GM19035 (cell line): Measurements from ENCODE around the gene MYO5A.
"Not testable (repeated sequence)": the region's sequence is repeated elsewhere in the genome, so short reads cannot be mapped to it uniquely, and the experiment has no call there.

Experiments used
- ATAC-seq: cut with Tn5 transposase; IDR thresholded peaks from one replicate; pipeline ENCODE4 v1.9.1; 2021; ENCODE audit not compliant: unreplicated experiment

MYO5A gene

DNA sequence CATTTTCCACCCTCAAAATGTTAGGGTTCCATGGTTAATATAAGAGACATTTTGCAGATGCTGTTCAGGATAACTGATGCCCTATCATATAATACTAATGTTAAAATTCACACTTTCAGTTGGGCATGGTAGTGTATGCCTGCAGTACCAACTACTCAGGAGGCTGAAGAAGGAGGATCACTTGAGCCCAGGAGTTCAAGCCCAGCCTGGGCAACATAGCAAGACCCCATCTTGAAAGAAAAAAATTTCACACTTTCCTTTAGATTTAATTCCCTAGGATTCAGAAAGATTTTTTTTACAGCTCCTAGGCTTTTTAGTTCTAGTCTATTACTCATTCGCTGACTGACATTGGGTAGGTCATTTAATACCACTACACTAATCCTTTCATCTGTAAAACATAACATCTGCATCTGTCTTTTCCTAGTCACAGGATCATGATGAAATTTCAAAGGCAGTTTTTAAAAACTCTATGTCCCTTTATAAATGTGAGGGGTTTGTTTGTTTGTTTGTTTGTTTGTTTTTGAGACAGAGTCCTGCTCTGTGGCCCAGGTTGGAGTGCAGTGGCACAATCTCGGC, 103.7 kb downstream of the MYO5A start:
- ATAC-seq = no peak

DNA sequence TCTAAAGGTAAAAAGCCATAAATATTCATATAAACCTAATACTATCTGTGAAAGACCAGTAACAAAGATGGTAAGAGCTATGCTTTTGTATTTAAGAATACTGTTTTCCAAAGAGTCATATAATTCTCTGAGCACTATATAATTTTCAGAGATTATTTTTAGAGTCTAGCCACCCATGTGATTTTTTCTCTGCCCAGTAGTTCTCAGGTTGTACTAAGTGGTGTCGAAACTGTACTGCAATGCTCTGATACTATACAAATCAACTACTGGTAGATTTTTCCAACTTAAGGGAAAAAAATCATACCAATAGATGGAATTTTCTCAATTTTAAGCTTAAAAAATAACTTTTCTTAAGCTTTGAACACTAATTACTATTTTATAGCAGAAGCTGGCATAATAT, 104.8 kb downstream of the MYO5A start:
- no peak for ATAC-seq

DNA sequence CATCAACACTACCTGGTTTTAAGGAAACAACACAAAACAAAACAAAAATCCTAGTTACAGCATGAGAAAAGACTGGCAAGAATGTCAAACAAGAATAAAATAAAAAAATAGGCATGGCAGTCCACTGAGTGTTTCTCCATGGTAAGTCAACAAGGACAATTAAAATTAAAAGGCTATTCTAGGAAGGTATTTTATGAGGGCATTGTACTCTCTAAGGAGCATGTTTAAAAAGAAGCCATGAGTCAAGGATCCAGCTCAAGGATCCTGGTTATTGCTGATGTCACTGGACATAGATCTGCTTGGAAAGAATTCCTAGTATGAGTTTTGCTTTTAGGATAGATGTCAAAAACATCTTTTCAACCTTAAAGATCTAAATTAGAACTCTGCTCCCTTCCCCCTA, 106.7 kb downstream of the MYO5A start:
- no peak for ATAC-seq

DNA sequence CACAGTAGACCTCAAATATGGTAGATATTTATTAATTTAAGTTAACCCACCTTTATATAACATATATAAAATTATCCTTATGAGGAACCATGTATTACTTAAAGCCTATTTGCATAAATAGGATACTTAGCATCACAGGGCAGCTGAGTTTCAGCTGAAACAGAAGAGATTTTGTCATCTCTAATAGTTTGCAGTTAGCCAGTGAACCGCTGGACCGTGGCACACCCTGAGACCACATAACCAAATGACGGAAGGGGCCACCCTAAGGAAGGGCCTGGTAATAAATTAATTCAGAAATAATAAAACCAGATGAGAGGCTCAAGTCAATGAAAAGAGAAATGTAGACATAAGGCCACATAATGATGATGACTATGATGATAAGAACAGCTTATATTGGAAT, 107.7 kb downstream of the MYO5A start:
- ATAC-seq = no peak

GRCh38 chr15:52419494-52419893, 109.2 kb downstream of the MYO5A start:
- no peak for ATAC-seq

DNA sequence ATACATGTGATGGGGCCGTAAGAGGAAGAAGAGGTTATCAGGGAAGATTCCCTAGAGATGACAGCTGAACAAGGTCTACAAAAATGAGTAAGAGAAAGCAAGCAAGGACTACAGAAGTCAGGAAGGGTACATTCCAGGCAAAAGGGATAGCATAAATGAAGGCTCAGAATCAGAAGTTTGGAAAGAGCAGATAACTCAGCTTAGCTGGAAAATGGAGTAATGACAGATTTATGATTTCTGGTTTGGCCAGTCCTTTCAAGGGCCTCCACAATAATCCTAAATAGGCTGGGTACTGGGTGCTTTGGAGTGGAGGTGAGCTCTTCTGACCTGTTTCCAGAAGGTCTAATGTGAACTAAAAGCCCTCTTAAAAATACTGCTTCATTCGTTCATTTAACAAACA, 110.7 kb downstream of the MYO5A start:
- ATAC-seq = no peak

GRCh38 chr15:52417521-52417920, 111.2 kb downstream of the MYO5A start:
- no peak for ATAC-seq

DNA sequence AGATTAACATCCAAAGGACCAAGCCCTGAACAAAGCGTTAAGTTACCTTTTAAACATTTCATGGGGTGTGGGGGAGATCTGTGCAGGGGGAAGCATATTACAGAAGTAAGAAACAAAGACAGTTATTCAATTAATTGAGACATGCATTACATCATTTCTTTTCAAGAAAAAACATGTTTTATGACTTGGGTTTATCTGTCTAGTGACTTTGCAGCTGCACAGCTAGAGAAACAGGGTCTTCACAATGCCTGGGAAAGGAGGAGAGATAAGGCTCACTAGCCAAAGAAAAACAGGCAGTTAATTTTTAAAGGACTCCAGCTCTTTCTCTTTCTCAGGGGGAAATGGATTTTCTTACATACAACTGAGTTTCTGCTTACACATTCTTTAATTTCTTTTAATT, 112.1 kb downstream of the MYO5A start:
- not testable (repeated sequence) for ATAC-seq

DNA sequence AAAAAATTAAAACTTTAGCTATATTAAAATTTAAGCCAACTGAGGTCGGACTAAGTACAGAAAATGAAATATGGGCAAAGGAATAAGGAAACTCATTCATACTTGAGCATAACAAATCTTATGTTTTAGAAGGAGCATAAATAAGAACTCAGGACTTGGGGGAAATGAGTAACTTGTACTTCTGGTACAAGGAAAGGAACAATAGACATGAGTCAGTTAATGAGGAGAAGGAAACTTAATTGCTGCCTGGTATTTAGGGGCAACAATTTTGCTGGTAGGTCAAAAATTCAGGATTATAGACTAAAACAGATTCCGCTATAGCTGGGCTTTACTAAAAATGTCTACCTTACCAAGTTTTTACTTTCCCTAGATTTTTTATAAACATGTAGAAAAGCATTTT, 113.1 kb downstream of the MYO5A start:
- ATAC-seq = no peak

DNA sequence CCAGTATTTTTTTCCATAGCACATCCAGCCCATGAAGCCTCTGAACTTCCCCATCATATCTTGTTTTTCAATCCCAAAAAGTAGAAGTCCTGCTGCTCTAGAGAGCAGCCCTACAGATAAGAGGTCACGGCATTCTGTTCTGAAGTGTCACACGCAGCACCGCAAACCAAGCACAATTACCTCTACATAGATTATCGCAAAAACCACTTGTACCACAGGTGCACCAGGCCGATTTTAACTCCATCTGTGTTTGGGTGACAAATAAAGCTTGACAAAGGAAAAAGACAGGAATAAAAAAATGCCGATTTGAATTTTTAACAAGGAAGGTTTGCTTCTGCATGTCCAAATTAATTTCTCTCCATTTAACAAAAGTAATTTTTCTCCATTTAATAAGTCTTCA, 113.7 kb downstream of the MYO5A start:
- no peak for ATAC-seq

- ATAC-seq = no peak
Measured at GRCh38 chr15:52408823-52409222, 119.9 kb downstream of the MYO5A start.

GRCh38 chr15:52407374-52407773, 121.3 kb downstream of the MYO5A start:
- ATAC-seq = no peak

- no peak for ATAC-seq
Measured at GRCh38 chr15:52406601-52407000, 122.1 kb downstream of the MYO5A start.

DNA sequence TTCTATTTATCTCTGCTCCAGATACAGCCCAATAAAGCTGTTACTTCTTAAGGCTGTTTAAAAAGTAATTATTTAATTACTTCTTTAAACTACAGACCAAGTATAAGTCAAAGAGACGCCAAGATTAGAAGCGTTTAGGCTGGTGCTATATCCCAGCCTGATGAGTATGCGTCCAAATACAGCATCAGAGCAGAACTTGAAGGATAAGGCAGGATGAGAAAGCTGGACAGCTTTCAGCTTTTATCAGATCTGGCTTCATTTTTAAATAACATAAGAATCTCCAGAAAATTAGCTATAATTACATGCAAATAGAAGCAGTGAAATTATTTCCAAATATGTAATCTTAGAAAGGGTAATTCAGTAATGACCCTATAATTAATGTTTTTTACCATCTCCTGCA, 122.8 kb downstream of the MYO5A start:
- no peak for ATAC-seq

DNA sequence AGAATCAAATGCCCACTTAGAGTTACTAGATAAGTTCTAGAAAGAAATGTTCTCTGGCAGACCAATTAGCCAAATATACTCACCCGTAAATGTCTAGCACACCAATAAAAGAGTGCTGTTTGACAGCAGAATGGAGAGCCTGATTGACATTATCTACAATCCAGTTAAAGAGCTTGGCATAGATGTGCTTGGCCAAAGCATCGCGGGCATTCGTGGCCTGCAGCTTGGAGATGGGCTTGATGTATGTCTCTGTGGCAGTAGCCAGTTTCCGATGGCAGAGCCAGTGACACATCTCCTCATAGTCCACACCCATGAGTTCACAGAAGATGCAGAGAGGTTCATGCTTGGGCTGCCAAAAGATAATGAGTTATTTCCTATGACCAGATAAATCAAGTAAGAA, 131.6 kb downstream of the MYO5A start:
- ATAC-seq = no peak

- ATAC-seq = no peak
Measured at GRCh38 chr15:52394118-52394517, 134.6 kb downstream of the MYO5A start.

GRCh38 chr15:52392008-52392687, 136.5 kb downstream of the MYO5A start:
- ATAC-seq = no peak

DNA sequence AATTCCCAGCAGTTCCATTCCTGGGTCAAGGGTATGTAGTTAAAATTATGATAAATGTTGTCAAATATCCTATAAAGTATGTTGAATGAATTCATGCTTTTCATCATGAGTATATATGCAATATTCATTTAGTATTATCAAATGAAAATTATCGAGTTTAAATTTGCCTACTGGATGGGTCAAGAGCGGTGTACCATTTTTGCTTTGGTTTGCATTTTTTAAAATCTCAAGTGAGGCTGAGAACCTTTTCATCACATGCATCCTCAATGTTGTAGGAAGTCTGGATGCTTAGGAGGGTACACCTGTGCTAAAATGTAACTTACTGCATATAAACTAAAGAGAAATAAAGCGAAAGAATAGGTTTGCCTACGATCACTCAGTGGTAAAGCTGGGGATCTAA, 137.6 kb downstream of the MYO5A start:
- ATAC-seq = no peak

DNA sequence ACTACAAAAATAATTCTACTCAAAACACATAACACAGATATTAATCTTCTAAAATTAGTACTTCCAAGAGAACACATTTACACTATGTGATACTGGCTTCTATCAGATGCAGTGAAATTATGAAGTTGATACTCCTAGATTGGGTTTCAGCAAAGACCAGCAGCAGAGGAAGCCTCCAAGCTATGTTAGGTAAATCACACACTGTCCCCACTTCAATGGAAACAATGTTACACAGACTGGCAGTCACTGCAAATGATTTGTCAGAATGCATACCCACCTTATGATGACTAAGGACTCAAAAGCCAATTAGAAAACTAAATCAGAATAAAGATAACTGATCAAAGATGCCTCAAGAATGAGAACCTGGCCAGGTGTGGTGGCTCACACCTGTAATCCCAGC, 143.0 kb downstream of the MYO5A start:
- ATAC-seq = no peak

DNA sequence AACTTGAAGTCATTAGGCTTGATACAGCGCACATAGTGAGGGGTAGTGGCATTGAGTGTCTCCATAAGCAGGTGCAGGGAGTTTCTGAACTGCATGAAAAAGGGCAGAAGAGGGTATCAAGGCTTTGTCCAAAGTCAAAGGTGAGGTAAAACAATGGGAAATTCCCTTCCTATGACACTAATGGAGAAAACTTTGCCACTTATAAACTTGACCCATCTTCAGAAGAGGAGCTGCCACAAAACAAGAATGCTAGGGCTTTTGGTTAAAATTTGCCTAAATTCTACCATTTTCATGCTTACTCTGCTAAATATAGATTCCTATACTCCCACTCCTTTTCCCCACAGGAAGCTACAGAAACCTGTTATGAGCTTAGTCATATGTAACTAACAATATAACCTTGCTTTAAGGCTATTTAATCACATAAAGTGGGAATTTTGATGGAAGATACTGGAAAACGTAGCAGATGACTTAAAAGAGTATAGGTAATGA, 145.5 kb downstream of the MYO5A start:
- peak; percentile 40 for ATAC-seq

DNA sequence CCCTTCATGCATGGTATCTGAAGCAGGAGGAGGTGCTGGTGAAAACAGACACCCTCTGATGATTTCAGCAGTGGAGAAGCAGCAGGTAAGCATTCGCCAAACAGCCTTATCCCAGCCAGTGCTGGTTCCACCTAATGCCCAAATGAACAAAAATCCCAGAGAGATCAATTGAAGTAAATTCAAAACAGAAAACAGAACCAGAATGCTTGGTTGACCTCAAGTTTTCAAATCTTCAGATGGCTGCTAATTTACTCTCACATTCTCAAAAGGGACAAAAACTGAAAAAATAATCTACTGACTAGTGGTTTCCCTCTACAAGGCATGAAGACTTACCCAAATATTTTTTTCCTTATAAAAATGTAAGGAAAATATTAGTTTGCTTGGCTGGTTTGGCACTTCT, 146.0 kb downstream of the MYO5A start:
- no peak for ATAC-seq

DNA sequence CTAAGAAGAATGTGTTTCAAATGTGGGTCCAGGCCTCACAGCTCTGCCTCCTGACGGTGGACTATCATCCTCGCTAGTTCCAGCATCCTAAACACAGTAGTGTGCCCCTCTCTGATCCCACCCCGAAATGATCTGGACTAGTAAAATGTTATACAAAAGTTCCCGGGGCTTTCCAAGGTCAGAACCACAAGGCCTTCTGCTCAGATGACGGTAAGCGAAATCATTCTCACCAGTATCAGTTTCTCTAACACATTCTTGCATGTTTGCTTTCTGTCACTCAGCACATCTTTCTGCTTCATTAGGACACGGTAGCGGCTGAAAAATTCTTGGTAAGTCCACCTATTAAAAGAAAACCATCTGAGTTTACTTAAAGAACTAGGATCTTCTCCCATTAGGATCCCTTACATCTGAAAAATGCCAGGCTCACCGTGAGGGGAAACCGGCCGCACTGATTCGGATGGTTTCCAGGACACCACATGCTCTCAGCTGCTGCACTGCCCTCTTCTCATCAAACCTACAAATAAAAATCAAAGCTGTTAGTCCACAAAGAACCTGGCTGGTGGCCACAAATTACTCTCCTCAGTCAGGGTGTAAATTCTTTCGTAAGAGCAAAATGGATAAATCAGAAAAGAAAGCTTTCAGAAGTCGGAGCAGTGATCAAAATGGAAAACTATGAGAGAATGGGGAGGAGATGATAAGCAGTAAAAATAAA, 149.1 kb downstream of the MYO5A start:
- ATAC-seq = peak; percentile 59
